Activated T-cell treated with anti-CD3 and anti-CD28 coated beads for 48 hours (primary cell): ENCODE results near the gene ABLIM1.

ENCODE experiments used
- DNase-seq: peaks from one replicate; pipeline ENCODE4 v3.0.0-alpha.2; 2020; ENCODE audit warnings: low read depth

The ABLIM1 gene

GRCh38 chr10:114623661-114624294, 34.3 kb downstream of the ABLIM1 start:
- no peak for DNase-seq

DNA sequence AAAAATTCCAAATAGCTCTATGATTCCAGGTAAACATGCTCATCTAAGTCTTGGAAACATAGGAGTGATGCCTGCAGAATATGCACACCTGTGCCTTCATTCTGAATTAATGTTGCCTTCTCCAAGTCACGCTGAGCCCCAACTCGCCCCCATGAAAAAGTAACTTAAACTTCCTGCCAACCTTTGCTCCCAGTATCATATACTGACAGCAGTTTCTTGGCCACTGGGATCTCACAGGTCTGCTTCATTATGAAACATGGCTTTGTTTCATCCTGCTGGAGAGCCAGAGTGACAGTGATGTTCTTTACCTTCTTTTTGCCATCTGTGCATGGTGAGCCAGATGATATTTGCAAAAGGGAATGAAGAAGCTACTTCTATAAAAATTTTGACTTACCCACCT, 34.9 kb downstream of the ABLIM1 start:
- no peak for DNase-seq

- DNase-seq = no peak
Measured at GRCh38 chr10:114618722-114619121, 39.4 kb downstream of the ABLIM1 start.

- DNase-seq = no peak
Measured at GRCh38 chr10:114616516-114616915, 41.6 kb downstream of the ABLIM1 start.

DNA sequence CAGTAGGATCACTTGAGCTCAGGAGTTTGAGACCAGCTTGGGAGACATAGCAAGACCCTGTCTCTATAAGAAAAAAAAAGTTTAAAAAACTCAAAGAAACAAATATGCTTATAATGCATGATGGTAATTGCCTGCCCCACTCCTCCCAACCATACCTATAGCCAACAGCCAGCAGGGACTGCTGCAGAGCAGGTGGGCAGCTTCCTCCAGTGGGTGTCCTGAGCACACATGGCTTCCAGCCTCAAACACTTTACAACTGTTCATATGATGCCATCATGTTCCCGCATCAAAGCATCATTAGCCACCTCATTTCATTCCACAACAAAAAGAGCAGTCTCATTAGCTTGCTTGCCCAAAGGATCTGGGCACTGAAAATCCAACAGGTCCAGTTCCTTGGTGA, 42.0 kb downstream of the ABLIM1 start:
- DNase-seq = no peak

DNA sequence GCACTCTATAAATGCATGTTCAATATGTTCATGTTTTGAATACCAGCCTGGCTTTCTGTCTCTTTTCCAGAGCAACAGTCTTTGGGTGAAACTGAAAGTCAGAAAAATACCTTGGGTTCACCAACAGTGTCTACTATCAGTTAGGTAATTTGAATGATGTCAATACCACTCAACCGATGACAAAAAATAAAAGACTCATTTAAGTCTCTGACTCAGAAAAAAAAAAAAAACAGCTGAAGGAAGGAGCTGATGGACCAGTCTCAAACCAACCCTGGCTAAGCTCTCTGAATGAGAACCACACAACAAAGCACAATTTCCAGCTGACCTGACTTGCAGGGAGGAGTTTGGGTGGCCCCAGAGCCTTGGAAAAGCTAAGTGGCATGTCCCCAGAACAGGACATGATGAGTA, 42.5 kb downstream of the ABLIM1 start:
- DNase-seq = no peak

GRCh38 chr10:114613237-114613979, 44.7 kb downstream of the ABLIM1 start:
- DNase-seq = no peak

- no peak for DNase-seq
Measured at GRCh38 chr10:114611617-114612016, 46.5 kb downstream of the ABLIM1 start.

- no peak for DNase-seq
Measured at GRCh38 chr10:114609518-114610426, 48.3 kb downstream of the ABLIM1 start.

DNA sequence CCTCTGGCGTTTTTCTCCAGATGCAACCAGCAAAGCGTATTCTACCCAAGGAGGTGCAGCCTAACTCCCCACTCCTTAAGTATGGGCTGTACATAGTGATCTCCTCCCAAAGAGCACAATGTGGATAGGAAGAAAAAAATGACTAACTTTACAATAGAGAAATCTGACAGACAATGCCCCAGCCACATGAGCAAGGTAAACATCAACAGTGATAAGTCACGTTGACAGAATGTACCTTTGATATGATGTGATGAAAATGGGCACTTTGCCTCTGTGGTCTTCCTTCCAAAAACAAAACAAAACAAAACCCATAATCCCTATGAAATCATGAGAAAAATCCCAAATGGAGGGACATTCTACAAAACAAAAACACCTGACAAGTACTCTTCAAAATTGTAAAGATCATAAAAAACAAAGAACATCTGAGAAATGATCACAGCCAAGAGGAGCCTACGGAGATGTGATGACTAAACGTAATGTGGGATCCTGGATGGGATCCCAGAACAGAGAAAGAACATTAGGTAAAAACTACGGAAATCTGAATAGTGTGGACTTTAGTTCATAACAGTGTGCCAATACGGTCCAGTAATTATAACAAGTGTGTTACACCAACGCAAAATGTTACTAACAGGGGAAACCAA, 50.6 kb downstream of the ABLIM1 start:
- DNase-seq = no peak

GRCh38 chr10:114605155-114605797, 52.8 kb downstream of the ABLIM1 start:
- DNase-seq = no peak

- DNase-seq = no peak
Measured at GRCh38 chr10:114604357-114605130, 53.5 kb downstream of the ABLIM1 start.

DNA sequence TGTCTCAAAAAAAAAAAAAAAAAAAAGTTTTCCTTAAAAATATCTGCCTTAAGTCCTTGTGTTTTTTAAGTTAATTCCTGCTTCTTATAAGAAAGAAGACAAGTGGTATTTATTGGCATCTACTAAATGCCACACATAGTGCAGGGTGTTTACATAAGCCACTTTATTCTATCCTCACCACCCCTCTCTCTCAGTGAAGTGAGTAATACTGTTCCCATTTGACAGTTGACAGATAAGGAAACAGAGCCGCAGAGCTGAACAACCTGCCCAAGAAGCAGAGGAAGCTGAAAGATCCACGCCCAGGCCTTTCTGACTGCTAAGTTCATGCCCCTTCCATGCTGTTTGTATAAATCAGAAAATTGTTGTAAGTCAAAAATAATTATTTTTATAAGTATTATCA, 54.1 kb downstream of the ABLIM1 start:
- DNase-seq = no peak

DNA sequence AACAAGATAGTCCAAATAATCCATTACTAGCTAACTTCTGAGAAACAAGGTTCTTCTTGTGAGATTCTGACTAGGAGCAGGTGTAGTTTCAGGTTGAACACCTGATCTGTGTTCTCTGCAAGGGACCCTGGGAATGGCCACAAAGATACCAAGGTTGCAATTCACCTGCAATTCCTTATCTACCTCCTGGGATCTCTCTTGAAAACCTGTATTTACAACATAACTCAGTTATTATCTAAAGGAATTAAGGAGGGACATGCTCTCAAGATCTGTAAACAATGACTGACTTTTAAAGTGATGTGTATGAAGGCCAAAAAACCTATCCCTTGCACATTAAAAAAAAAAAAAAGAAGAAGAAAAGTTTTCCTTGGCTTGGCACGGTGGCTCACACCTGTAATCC, 54.8 kb downstream of the ABLIM1 start:
- no peak for DNase-seq

GRCh38 chr10:114600057-114600456, 58.0 kb downstream of the ABLIM1 start:
- DNase-seq = no peak

- DNase-seq = no peak
Measured at GRCh38 chr10:114596793-114597192, 61.3 kb downstream of the ABLIM1 start.

GRCh38 chr10:114593816-114594468, 64.1 kb downstream of the ABLIM1 start:
- DNase-seq = no peak

GRCh38 chr10:114593240-114593792, 64.8 kb downstream of the ABLIM1 start:
- no peak for DNase-seq

- no peak for DNase-seq
Measured at GRCh38 chr10:114590993-114591392, 67.1 kb downstream of the ABLIM1 start.

DNA sequence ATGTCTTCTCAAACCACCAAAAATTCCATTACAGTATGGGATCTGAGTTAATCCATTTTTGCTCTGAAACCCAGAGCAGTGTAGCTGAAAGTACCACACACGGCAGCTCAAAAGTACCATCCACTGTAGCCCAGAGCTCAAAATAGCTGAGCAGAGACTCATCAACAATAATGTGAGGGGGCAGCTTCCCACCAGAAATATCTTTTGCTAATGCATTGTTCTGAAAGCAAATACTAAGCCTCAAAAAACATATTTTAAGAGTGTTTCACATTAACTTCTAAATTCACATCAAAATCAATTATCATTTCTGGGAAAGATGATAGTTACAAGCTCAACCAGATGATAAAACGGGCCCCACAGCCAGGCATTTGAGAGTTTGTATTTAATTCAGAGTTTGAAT, 73.7 kb downstream of the ABLIM1 start:
- no peak for DNase-seq
